GM12872 (cell line): Measurements from ENCODE around the gene SAA1.

Source experiments
- CTCF ChIP-seq: IDR thresholded peaks from 3 replicates; pipeline ENCODE4 v1.5.1; 2011; ENCODE audit warnings: low read depth, mild to moderate bottlenecking, low read length, moderate library complexity; ENCODE audit not compliant: insufficient read depth

Gene SAA1

GRCh38 chr11:18317551-18317950 lies 51.5 kb downstream of the SAA1 start:
- no peak for TF ChIP-seq CTCF
